SK-N-SH treated with all-trans-retinoic acid at 6 μM for 48 hours (cell line): ENCODE data around the gene AARS1.

ENCODE experiments used
- ATAC-seq: fragments of 200-7000 bp; cut with Tn5 transposase; 3 replicates; pipeline ENCODE4 v1.9.1; 2020; ENCODE audit warnings: mild to moderate bottlenecking, moderate library complexity
- ARNTL ChIP-seq: fragments of 450-650 bp; formaldehyde crosslinking; IDR thresholded peaks from 2 replicates; pipeline ENCODE4 v1.5.0; 2020; ENCODE audit warnings: low read depth, mild to moderate bottlenecking, moderate library complexity, borderline replicate concordance
- BACH2 ChIP-seq: fragments of 250-450 bp; sonication (Bioruptor Pico); IDR thresholded peaks from 2 replicates; pipeline ENCODE4 v1.9.0; 2021; ENCODE audit warnings: mild to moderate bottlenecking, borderline replicate concordance
- CREB5 ChIP-seq: fragments of 250-450 bp; sonication (Bioruptor Pico); IDR thresholded peaks from 2 replicates; pipeline ENCODE4 v1.5.1; 2020; ENCODE audit warnings: low read depth, mild to moderate bottlenecking, moderate library complexity
- CSDC2 ChIP-seq: fragments of 250-450 bp; sonication (Bioruptor Pico); IDR thresholded peaks from 2 replicates; pipeline ENCODE4 v1.5.0; 2020; ENCODE audit warnings: mild to moderate bottlenecking, moderate library complexity
- ESRRG ChIP-seq: fragments of 250-450 bp; sonication (Bioruptor Pico); IDR thresholded peaks from 2 replicates; pipeline ENCODE4 v1.6.1; 2021; ENCODE audit warnings: mild to moderate bottlenecking
- GLIS3 ChIP-seq: fragments of 250-450 bp; sonication (Bioruptor Pico); IDR thresholded peaks from 2 replicates; pipeline ENCODE4 v1.5.0; 2020; ENCODE audit warnings: mild to moderate bottlenecking, moderate library complexity
- ISL1 ChIP-seq: fragments of 250-450 bp; sonication (Bioruptor Pico); IDR thresholded peaks from 2 replicates; pipeline ENCODE4 v2.1.2; 2022; ENCODE audit warnings: mild to moderate bottlenecking, moderate library complexity
- RARB ChIP-seq: fragments of 250-450 bp; sonication (Bioruptor Pico); IDR thresholded peaks from 2 replicates; pipeline ENCODE4 v1.8.0; 2021; ENCODE audit warnings: mild to moderate bottlenecking, moderate library complexity
- SNAI2 ChIP-seq: fragments of 250-450 bp; sonication (Bioruptor Pico); IDR thresholded peaks from 2 replicates; pipeline ENCODE4 v1.5.0; 2020; ENCODE audit warnings: mild to moderate bottlenecking, moderate library complexity
- TCF4 ChIP-seq: fragments of 250-450 bp; sonication (Bioruptor Pico); IDR thresholded peaks from 2 replicates; pipeline ENCODE4 v1.8.0; 2021; ENCODE audit warnings: mild to moderate bottlenecking, moderate library complexity, borderline replicate concordance
- TOX ChIP-seq: fragments of 250-450 bp; sonication (Bioruptor Pico); IDR thresholded peaks from 2 replicates; pipeline ENCODE4 v1.8.0; 2021; ENCODE audit warnings: mild to moderate bottlenecking, moderate library complexity, borderline replicate concordance
- TSHZ2 ChIP-seq: fragments of 250-450 bp; sonication (Bioruptor Pico); IDR thresholded peaks from 2 replicates; pipeline ENCODE4 v1.5.0; 2020; ENCODE audit warnings: mild to moderate bottlenecking, moderate library complexity
- ZC3H10 ChIP-seq: fragments of 250-450 bp; sonication (Bioruptor Pico); IDR thresholded peaks from 2 replicates; pipeline ENCODE4 v1.5.1; 2021; ENCODE audit warnings: mild to moderate bottlenecking, moderate library complexity
- ZFP3 ChIP-seq: fragments of 250-450 bp; sonication (Bioruptor Pico); IDR thresholded peaks from 2 replicates; pipeline ENCODE4 v1.5.0; 2020; ENCODE audit warnings: mild to moderate bottlenecking, moderate library complexity
- ZFP30 ChIP-seq: fragments of 450-650 bp; formaldehyde crosslinking; IDR thresholded peaks from 2 replicates; pipeline ENCODE4 v1.5.0; 2022; ENCODE audit warnings: mild to moderate bottlenecking, moderate library complexity
- ZNF565 ChIP-seq: fragments of 450-650 bp; formaldehyde crosslinking; conservative IDR thresholded peaks from 2 replicates; pipeline ENCODE4 v1.5.0; 2020; ENCODE audit warnings: low read depth, mild to moderate bottlenecking, moderate library complexity
- ZNF70 ChIP-seq: fragments of 450-650 bp; formaldehyde crosslinking; IDR thresholded peaks from 2 replicates; pipeline ENCODE4 v1.5.0; 2020; ENCODE audit warnings: mild to moderate bottlenecking, moderate library complexity
- TF ChIP-seq, protein P1 (sequence below): fragments of 250-450 bp; sonication (Bioruptor Pico); IDR thresholded peaks from 2 replicates; pipeline ENCODE4 v1.8.0; 2021; ENCODE audit warnings: low read depth, mild to moderate bottlenecking, moderate library complexity, borderline replicate concordance
- TF ChIP-seq, protein P2 (sequence below): fragments of 250-450 bp; sonication (Bioruptor Pico); IDR thresholded peaks from 2 replicates; pipeline ENCODE4 v1.8.0; 2020; ENCODE audit warnings: mild to moderate bottlenecking, moderate library complexity, borderline replicate concordance

AARS1 gene

GRCh38 chr16:70276392-70276791 is 12.9 kb downstream of the AARS1 start:
- peak; percentile 24; the same call in 1 of the 3 replicates for ATAC-seq
- TF ChIP-seq TCF4 (CRISPR knock-in tag), result peak; percentile 74; the same call in 1 of the 2 replicates
- no peak for TF ChIP-seq CSDC2
- peak; percentile 69 for TF ChIP-seq ISL1 (CRISPR knock-in tag)
- no peak for TF ChIP-seq ZFP3 (CRISPR knock-in tag)
- TF ChIP-seq ZC3H10, result no peak

- TF ChIP-seq, protein P1, sequence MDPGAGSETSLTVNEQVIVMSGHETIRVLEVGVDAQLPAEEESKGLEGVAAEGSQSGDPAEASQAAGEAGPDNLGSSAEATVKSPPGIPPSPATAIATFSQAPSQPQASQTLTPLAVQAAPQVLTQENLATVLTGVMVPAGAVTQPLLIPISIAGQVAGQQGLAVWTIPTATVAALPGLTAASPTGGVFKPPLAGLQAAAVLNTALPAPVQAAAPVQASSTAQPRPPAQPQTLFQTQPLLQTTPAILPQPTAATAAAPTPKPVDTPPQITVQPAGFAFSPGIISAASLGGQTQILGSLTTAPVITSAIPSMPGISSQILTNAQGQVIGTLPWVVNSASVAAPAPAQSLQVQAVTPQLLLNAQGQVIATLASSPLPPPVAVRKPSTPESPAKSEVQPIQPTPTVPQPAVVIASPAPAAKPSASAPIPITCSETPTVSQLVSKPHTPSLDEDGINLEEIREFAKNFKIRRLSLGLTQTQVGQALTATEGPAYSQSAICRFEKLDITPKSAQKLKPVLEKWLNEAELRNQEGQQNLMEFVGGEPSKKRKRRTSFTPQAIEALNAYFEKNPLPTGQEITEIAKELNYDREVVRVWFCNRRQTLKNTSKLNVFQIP (CRISPR knock-in tag), result no peak
- TF ChIP-seq ESRRG (CRISPR knock-in tag) (no peak), GLIS3 (CRISPR knock-in tag) (no peak), RARB (CRISPR knock-in tag) (no peak), TSHZ2 (CRISPR knock-in tag) (no peak), ZNF565 (CRISPR knock-in tag) (no peak), TOX (CRISPR knock-in tag) (no peak), ZNF70 (CRISPR knock-in tag) (no peak), ZC3H10 (no peak), BACH2 (CRISPR knock-in tag) (no peak), ZFP3 (CRISPR knock-in tag) (no peak), CSDC2 (no peak), CREB5 (CRISPR knock-in tag) (no peak), ZFP30 (no peak), TCF4 (CRISPR knock-in tag) (no peak)
- TF ChIP-seq, protein P2, sequence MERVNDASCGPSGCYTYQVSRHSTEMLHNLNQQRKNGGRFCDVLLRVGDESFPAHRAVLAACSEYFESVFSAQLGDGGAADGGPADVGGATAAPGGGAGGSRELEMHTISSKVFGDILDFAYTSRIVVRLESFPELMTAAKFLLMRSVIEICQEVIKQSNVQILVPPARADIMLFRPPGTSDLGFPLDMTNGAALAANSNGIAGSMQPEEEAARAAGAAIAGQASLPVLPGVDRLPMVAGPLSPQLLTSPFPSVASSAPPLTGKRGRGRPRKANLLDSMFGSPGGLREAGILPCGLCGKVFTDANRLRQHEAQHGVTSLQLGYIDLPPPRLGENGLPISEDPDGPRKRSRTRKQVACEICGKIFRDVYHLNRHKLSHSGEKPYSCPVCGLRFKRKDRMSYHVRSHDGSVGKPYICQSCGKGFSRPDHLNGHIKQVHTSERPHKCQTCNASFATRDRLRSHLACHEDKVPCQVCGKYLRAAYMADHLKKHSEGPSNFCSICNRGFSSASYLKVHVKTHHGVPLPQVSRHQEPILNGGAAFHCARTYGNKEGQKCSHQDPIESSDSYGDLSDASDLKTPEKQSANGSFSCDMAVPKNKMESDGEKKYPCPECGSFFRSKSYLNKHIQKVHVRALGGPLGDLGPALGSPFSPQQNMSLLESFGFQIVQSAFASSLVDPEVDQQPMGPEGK (CRISPR knock-in tag), result no peak
- no peak for ATAC-seq
Measured at GRCh38 chr16:70271696-70272095, 17.6 kb downstream of the AARS1 start.

DNA sequence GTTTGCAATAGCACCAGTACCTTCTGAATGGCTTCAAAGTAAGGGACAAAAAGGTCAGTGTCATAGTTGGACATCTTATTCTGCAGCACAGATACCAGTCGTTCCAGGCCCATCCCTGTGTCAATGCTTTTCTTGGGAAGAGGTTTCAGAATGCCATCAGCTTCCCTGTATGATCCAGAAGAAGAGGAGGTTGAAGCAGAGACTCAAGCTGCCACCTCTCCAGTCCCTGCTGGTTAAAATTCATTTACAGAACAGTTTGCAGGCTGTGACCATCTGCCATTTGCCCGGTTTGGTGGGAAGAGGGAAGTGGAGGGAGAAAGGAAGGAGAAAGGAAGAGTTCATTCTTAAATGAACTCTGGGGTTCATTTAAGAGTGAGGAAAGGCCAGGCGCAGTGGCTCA is 19.1 kb downstream of the AARS1 start:
- no peak for ATAC-seq
- TF ChIP-seq SNAI2 (CRISPR knock-in tag) (no peak), ZNF565 (CRISPR knock-in tag) (no peak), CSDC2 (no peak), ZNF70 (CRISPR knock-in tag) (no peak), ARNTL (no peak), ESRRG (CRISPR knock-in tag) (no peak), ZC3H10 (no peak), TCF4 (CRISPR knock-in tag) (no peak)
- TF ChIP-seq, protein P1 (CRISPR knock-in tag), result no peak
- TF ChIP-seq, protein P2 (CRISPR knock-in tag), result no peak
- TF ChIP-seq, all 23 proteins: peak for 0
